Measurements from ENCODE around the gene MVB12B. TPM values are rescaled to one million over a fixed set of nuclear protein-coding genes. Genes with fewer than 3 reads are reported as not detected.

The MVB12B gene
- total and polyA plus RNA-seq, 2 of the 8 experiments (the other 6 are each of a cell fraction or from before 2014, with no cell fraction given), result 2.6 to 5.0 TPM

- Histone ChIP-seq H3K9ac (replicated peaks in 1 of 4; ENCODE audit: extremely low read depth in 1 of 4, low read depth in 3 of 4, low read length in 3 of 4) (no peak overlapping the region), H2BK120ac (replicated peaks; ENCODE audit: low read depth, low read length) (no peak overlapping the region), H2BK12ac (ENCODE audit: low read depth, low read length) (no peak overlapping the region), H3K4ac (replicated peaks; ENCODE audit: insufficient read length, low read depth, low read length) (no peak overlapping the region), H3K27me3 (replicated peaks in 1 of 4; ENCODE audit: control insufficient read depth in 3 of 4, extremely low read depth in 1 of 4, insufficient read depth in 3 of 4, low read length in 3 of 4) (peaks cover 0 to under 1% (median 0%) of the 10 kb centered on the region in 4 experiments; a peak in 3 of 7 replicates), H3K18ac (ENCODE audit: extremely low read depth, low read length) (no peak overlapping the region), H2BK15ac (ENCODE audit: low read length) (0 out of 2 replicates have a peak overlapping the region, but pooled peaks have one; percentile 22), H2BK5ac (ENCODE audit: low read depth, low read length) (no peak overlapping the region), H3K36me3 (ENCODE audit: control insufficient read depth in 2 of 4, insufficient read depth in 4 of 4, low read length in 3 of 4) (no peaks in the 10 kb centered on the region), H3K9me3 (ENCODE audit: insufficient read depth in 2 of 2, low read depth in 1 of 2, low read length in 1 of 2) (no peaks in the 10 kb centered on the region), H2AK5ac (ENCODE audit: low read depth, low read length) (no peak overlapping the region), H4K91ac (replicated peaks; ENCODE audit: insufficient read length, low read length) (peak overlapping the region; percentile 7), H3K4me1 (replicated peaks in 1 of 4; ENCODE audit: control insufficient read depth in 3 of 4, insufficient read depth in 4 of 4, low read length in 3 of 4) (peaks cover 0 to 3% (median 1%) of the 10 kb centered on the region in 4 experiments; a peak in 3 of 7 replicates), H3K79me1 (ENCODE audit: low read depth, low read length) (no peaks in the 10 kb centered on the region; the same call in 1 of the 2 replicates), H4K8ac (ENCODE audit: extremely low read depth, insufficient read depth, low read length) (peak overlapping the region; percentile 8), H3K23me2 (ENCODE audit: low read depth, low read length) (no peaks in the 10 kb centered on the region), H4K5ac (ENCODE audit: insufficient read length, low read depth, low read length) (no peak overlapping the region), H3K56ac (replicated peaks; ENCODE audit: insufficient read length, low read depth, low read length) (no peak overlapping the region), H3K27ac (ENCODE audit: low read depth, low read length) (no peak overlapping the region), H3K79me2 (ENCODE audit: control insufficient read depth in 1 of 2, insufficient read depth in 2 of 2, low read length in 2 of 2) (no peaks in the 10 kb centered on the region), H3K4me2 (ENCODE audit: insufficient read depth in 1 of 2, low read depth in 2 of 2, low read length in 2 of 2) (no peak overlapping the region), H4K20me1 (replicated peaks in 1 of 2; ENCODE audit: control insufficient read depth in 1 of 2, insufficient read depth in 2 of 2, low read length in 2 of 2) (no peaks in the 10 kb centered on the region), H3K23ac (ENCODE audit: insufficient read length) (no peak overlapping the region), H2AFZ (ENCODE audit: low read length) (no peak overlapping the region), H3K14ac (ENCODE audit: insufficient read length) (no peak overlapping the region), H3K4me3 (ENCODE audit: extremely low read depth in 1 of 4, insufficient read depth in 2 of 4, low read depth in 3 of 4, low read length in 4 of 4) (no peak overlapping the region), H2BK20ac (ENCODE audit: low read length) (no peak overlapping the region)
- CTCF ChIA-PET (ENCODE audit: partially characterized antibody), result interaction anchor here (0.7 to 24.3 kb wide), 7 partner anchors 9 to 250 kb away, joined by 3 to 343 read pairs (median 8); no protein-coding TSS in a partner anchor
- DNase-seq (ENCODE audit: low read depth in 1 of 2, low spot score in 2 of 2) (no peak), FAIRE-seq (no peak)
- POLR2A ChIA-PET (ENCODE audit: partially characterized antibody), result interaction anchor here (0.6 to 1.2 kb wide), 2 partner anchors 10 to 15 kb away, joined by 3 read pairs; no protein-coding TSS in a partner anchor
- 86% methylated on average over 18 of the region's 18 CpGs; no CpG with 5 or more reads in 1 of the 2 experiments for WGBS, 2 experiments (ENCODE audit: extremely low coverage in 1 of 2, insufficient coverage in 1 of 2, insufficient read length in 1 of 2, insufficient replicate concordance in 2 of 2, low coverage in 1 of 2, low lambda C conversion rate in 2 of 2, missing lambda C conversion rate in 1 of 2)
- TF ChIP-seq SP4 (IDR thresholded peaks at IDR 0.05; ENCODE audit: low read length) (no peak), BACH1 (IDR thresholded peaks at IDR 0.05; ENCODE audit: low read length) (no peak), SIN3A (conservative IDR thresholded peaks at IDR 0.05 in 1 of 2, IDR thresholded peaks at IDR 0.05 in 1 of 2; ENCODE audit: low read depth in 1 of 2, low read length in 2 of 2) (no peak), ATF3 (IDR thresholded peaks at IDR 0.05; ENCODE audit: insufficient read depth, low read depth, low read length) (no peak), MAX (IDR thresholded peaks at IDR 0.05) (no peak), FOSL1 (IDR thresholded peaks at IDR 0.05; ENCODE audit: insufficient read depth, low read depth, low read length) (no peak), PHF8 (conservative IDR thresholded peaks at IDR 0.05; ENCODE audit: low read depth, low read length) (no peak), RFX5 (IDR thresholded peaks at IDR 0.05; ENCODE audit: borderline replicate concordance, low read depth, low read length) (no peak), NRF1 (IDR thresholded peaks at IDR 0.05; ENCODE audit: low read depth, low read length) (no peak), SAP30 (IDR thresholded peaks at IDR 0.05; ENCODE audit: insufficient read depth, insufficient replicate concordance, low read length) (no peak), SIRT6 (IDR thresholded peaks at IDR 0.05; ENCODE audit: low read length) (no peak)
Measured at GRCh38 chr9:126522612-126523356, 196.2 kb downstream of the MVB12B start.
